BLaER1 (cell line): ENCODE data around the gene TTC38.

Experiments
- H3K27ac ChIP-seq: shearing (Covaris generic); formaldehyde crosslinking; 2 replicates; pipeline ENCODE4 v1.8.1; 2022
- H3K27me3 ChIP-seq: shearing (Covaris generic); formaldehyde crosslinking; 2 replicates; pipeline ENCODE4 v1.8.1; 2022
- H3K36me3 ChIP-seq: shearing (Covaris generic); formaldehyde crosslinking; 2 replicates; pipeline ENCODE4 v1.8.1; 2022
- H3K4me1 ChIP-seq: shearing (Covaris generic); formaldehyde crosslinking; 2 replicates; pipeline ENCODE4 v1.8.1; 2022
- H3K4me2 ChIP-seq: shearing (Covaris generic); formaldehyde crosslinking; 2 replicates; pipeline ENCODE4 v1.8.1; 2022
- H3K4me3 ChIP-seq: shearing (Covaris generic); formaldehyde crosslinking; 2 replicates; pipeline ENCODE4 v1.8.1; 2022
- H3K9ac ChIP-seq: shearing (Covaris generic); formaldehyde crosslinking; 2 replicates; pipeline ENCODE4 v1.8.1; 2022
- H3K9me3 ChIP-seq: shearing (Covaris generic); formaldehyde crosslinking; 2 replicates; pipeline ENCODE4 v1.8.1; 2022
- H4K20me1 ChIP-seq: shearing (Covaris generic); formaldehyde crosslinking; 2 replicates; pipeline ENCODE4 v1.8.1; 2022
- Cebpa-rat ChIP-seq: shearing (Covaris generic); IDR thresholded peaks from 2 replicates; pipeline ENCODE4 v1.8.1; 2022

Gene TTC38

GRCh38 chr22:46286006-46286405 is 18.2 kb downstream of the TTC38 start:
- H3K4me2 ChIP-seq: no peak overlapping the region

DNA sequence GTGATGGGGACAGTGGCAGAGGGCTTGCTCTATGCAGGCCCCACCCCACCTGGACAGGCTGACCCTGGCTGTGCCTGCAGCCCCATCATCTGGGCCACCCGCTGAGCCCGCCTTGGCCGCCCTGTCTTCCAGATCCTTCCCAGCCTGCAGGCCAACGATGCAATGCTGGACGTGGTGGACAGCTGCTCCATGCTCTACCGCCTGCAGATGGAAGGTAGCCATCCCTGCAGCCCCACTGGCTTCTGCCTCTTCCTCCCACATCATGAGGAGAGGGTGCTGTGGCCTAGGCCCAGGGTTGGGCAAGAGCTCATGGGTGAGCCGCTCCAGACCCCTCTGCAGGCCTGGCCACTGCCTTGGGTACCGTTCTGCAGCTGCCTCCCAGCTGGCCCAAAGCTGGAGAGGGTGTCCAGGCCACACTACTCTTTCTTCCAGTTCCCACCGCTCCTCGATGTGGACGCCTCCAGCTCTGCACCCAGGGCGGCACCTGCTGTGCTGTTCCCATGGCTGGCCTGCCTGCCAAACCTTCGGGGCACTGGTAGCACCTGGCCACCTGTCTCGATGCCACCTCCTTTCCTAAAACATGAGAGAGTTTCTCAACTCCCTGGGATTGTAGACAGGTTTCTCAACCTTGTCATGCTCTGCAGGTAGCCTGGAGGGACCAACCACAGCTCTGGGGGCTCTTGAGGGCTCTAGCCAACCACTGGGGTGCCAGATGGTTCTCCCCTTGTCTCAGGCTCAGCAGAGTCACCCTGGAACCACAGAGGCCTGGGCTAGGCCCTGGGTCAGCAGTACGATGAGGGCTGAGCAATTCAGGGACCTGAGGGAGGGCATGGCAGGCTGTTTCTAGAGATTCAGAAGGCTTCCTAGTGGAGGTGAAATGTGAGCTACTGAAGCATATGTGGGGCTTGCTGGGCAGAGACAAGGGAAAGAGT is 19.4 kb downstream of the TTC38 start:
- Histone ChIP-seq H3K27ac (peak overlapping the region; percentile 89), H3K4me2 (peak overlapping the region; percentile 94), H3K9ac (peak overlapping the region; percentile 59), H3K4me3 (peak overlapping the region; percentile 35; the same call in 1 of the 2 replicates), H3K9me3 (0 out of 2 replicates have a peak, but pooled peaks cover 4% of the 10 kb centered on the region), H3K4me1 (peaks cover 59% of the 10 kb centered on the region), H4K20me1 (no peaks in the 10 kb centered on the region), H3K36me3 (peaks cover 39% of the 10 kb centered on the region), H3K27me3 (no peaks in the 10 kb centered on the region)
- no peak for TF ChIP-seq Cebpa-rat

More at GRCh38 chr22:46286006-46286405, 18.2 kb downstream of the TTC38 start:
- no peak for TF ChIP-seq Cebpa-rat
- Histone ChIP-seq H3K4me3 (no peak overlapping the region), H3K4me1 (peaks cover 61% of the 10 kb centered on the region), H3K27ac (no peak overlapping the region), H3K27me3 (no peaks in the 10 kb centered on the region), H4K20me1 (no peaks in the 10 kb centered on the region), H3K9ac (no peak overlapping the region), H3K36me3 (peaks cover 41% of the 10 kb centered on the region), H3K9me3 (no peaks in the 10 kb centered on the region)

GRCh38 chr22:46287873-46288751 is 20.3 kb downstream of the TTC38 start:
- Histone ChIP-seq H3K9ac (peak overlapping the region; percentile 59), H4K20me1 (no peaks in the 10 kb centered on the region), H3K4me2 (peak overlapping the region; percentile 94), H3K9me3 (0 out of 2 replicates have a peak, but pooled peaks cover 4% of the 10 kb centered on the region), H3K4me1 (peaks cover 68% of the 10 kb centered on the region), H3K27me3 (no peaks in the 10 kb centered on the region), H3K27ac (peak overlapping the region; percentile 89), H3K36me3 (peaks cover 34% of the 10 kb centered on the region), H3K4me3 (peak overlapping the region; percentile 35)
- TF ChIP-seq Cebpa-rat: no peak

DNA sequence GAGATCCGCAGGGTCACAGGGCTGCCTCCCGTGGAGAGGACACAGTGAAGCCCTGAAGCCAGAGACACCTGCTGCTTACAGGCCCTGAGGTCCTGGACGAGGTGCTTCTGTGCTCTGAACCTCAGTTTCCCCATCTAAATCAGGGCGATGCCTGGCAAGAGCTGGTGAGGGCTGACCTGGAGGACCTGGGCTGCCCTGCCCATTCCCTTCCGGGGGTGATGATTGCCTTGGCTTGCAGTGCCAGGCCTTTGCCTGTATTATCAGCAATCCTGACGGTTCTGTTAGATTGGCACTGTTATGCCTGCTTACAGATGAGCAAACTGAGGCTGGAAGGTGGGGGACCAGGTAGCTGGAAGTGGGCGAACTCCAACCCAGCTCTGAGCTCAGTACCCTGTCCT is 21.0 kb downstream of the TTC38 start:
- H3K27me3 ChIP-seq: no peaks in the 10 kb centered on the region
- TF ChIP-seq Cebpa-rat: no peak
- H3K4me2 ChIP-seq: peak overlapping the region; percentile 94
- peaks cover 31% of the 10 kb centered on the region for H3K36me3 ChIP-seq
- 0 out of 2 replicates have a peak, but pooled peaks cover 4% of the 10 kb centered on the region for H3K9me3 ChIP-seq
- no peak overlapping the region for H3K4me3 ChIP-seq
- peaks cover 75% of the 10 kb centered on the region for H3K4me1 ChIP-seq
- H3K27ac ChIP-seq: peak overlapping the region; percentile 89
- H4K20me1 ChIP-seq: no peaks in the 10 kb centered on the region
- peak overlapping the region; percentile 59; the same call in 1 of the 2 replicates for H3K9ac ChIP-seq

DNA sequence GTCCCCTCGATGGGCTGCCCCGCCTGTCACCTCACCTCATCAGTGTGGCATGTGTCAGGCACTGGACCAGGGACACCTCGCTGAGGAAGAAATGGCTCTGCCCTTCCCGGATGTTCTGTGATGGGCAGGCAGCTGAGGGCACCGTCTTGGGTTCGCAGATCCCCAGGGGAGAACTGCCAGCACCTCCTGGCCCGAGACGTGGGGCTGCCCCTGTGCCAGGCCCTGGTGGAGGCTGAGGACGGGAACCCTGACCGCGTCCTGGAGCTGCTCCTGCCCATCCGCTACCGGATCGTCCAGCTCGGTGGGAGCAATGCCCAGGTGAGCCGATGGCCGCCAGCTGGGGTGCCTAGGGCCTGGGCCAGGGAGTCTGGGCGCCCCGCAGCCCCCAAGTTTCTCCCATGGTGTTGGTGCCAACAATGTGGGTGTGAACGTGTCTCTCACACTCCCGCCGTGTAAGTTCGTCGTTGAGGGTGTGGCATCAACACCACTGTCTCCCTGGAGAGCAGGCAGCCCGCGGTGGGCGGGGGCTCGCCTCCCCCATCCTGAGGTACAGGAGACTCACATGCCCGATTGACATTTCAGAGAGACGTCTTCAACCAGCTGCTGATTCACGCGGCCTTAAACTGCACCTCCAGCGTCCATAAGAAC is 21.6 kb downstream of the TTC38 start:
- Histone ChIP-seq H3K36me3 (peaks cover 27% of the 10 kb centered on the region), H3K4me2 (peak overlapping the region; percentile 94), H3K4me1 (peaks cover 81% of the 10 kb centered on the region), H4K20me1 (no peaks in the 10 kb centered on the region), H3K27me3 (no peaks in the 10 kb centered on the region), H3K9me3 (0 out of 2 replicates have a peak, but pooled peaks cover 4% of the 10 kb centered on the region), H3K27ac (peak overlapping the region; percentile 89), H3K9ac (peak overlapping the region; percentile 59; the same call in 1 of the 2 replicates), H3K4me3 (no peak overlapping the region)
- no peak for TF ChIP-seq Cebpa-rat

- Histone ChIP-seq H3K9me3 (0 out of 2 replicates have a peak, but pooled peaks cover 4% of the 10 kb centered on the region), H3K9ac (no peak overlapping the region), H3K27ac (peak overlapping the region; percentile 89), H3K27me3 (no peaks in the 10 kb centered on the region), H3K4me2 (peak overlapping the region; percentile 94), H4K20me1 (no peaks in the 10 kb centered on the region), H3K4me1 (peaks cover 90% of the 10 kb centered on the region), H3K36me3 (peaks cover 18% of the 10 kb centered on the region; the same call in 1 of the 2 replicates), H3K4me3 (no peak overlapping the region)
- TF ChIP-seq Cebpa-rat: no peak
These were observed 22.5 kb downstream of the TTC38 start for GRCh38 chr22:46290121-46290842.

DNA sequence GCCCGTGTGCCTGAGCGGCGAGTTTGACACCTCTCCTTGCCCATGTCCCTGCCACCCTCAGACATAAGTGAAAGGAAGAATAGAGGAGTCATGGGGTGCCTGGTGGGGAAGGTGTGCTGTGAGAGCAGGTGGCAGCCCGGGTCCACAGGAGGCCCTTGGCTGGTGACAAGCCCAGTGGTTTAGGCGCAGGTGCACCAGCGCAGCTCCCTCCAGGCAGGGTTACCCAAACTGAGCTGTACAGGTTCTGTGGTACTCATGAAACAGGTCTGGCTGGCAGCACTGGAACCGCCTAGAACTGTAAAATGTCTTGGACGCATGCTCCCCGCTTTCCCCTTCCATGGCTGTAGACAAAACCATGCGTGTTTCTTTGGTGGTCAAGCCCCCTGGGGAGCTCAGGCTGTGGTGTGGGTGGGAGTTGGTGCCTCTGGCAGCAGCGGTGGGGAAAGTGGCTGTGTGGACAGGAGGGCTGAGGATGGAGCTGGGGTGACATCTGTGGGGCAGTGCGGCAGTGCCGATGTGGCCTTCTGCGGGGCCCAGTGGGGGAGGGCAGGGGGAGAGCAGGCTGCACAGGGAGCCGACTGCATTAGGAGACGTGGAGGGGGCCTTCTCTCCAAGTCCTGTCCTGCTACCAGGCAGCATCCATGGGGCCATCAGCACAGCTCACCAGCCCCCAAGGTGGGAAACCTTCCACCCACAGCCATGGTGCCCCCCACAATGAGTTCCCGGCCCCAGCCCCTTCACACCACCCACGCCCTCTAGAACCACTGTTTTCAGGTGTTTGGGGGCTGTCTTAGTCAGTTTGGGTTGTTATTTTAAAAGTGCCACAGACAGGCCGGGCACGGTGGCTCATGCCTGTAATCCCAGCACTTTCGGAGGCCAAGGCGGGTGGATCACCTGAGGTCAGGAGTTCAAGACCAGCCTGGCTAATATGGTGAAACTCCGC is 23.3 kb downstream of the TTC38 start:
- peaks cover 95% of the 10 kb centered on the region for H3K4me1 ChIP-seq

More for the DNA sequence above, 23.3 kb downstream of the TTC38 start:
- Histone ChIP-seq H3K9ac (no peak overlapping the region), H4K20me1 (no peaks in the 10 kb centered on the region), H3K27ac (peak overlapping the region; percentile 89), H3K4me3 (no peak overlapping the region), H3K4me2 (peak overlapping the region; percentile 94), H3K27me3 (no peaks in the 10 kb centered on the region), H3K36me3 (0 out of 2 replicates have a peak, but pooled peaks cover 17% of the 10 kb centered on the region), H3K9me3 (0 out of 2 replicates have a peak, but pooled peaks cover 4% of the 10 kb centered on the region)
- TF ChIP-seq Cebpa-rat: no peak
